ENCODE data around the gene TRIM40. TPM values are rescaled to one million over a fixed set of nuclear protein-coding genes. Genes with fewer than 3 reads are reported as not detected.

TRIM40 gene
- total RNA-seq, 5 donors from 2014 or later (not counting 1 experiment from before 2014, with no cell fraction given): not detected

DNA sequence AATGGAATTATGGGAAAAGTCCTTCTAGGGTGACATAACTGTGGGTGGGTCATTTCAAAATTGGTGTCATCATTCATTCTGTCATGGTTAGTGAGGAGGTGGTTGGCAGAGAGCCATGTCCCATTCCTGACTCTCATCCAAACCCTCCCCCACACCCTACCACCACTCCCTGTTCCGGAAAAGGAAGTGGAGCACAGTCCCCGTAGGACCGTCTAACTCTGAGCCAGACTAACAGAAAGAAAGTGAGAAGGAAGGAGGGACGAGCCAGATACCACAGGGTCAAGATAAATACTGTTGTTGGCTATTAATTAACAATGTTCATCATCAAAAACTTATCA, 20.3 kb downstream of the TRIM40 start:
- Mint-ChIP-seq H3K27me3 (peaks cover 32 to 37% of the 10 kb centered on the region in 2 donors), H3K9me3 (no peaks in the 10 kb centered on the region), H3K27ac (no peak overlapping the region), H3K4me3 (no peak overlapping the region), H3K36me3 (no peaks in the 10 kb centered on the region), H3K4me1 (peaks cover 0 to 4% (median 4%) of the 10 kb centered on the region in 3 donors)
- ChIA-PET CTCF (no interaction called here), POLR2A (no interaction called here)
- H3K27me3 ChIP-seq (replicated peaks in 1 of 2; ENCODE audit: control insufficient read depth in 2 of 2, extremely low read depth in 1 of 2, insufficient read depth in 2 of 2, low read length in 1 of 2): peaks cover 0 to 31% of the 10 kb centered on the region in 2 experiments
- H3K27ac ChIP-seq (ENCODE audit: low read length): no peak overlapping the region
- no peak overlapping the region for H3K4me3 ChIP-seq (ENCODE audit: control insufficient read depth in 1 of 2, extremely low read depth in 1 of 2, low read length in 1 of 2)
- no CpG with 5 or more reads among the region's 4 CpGs for WGBS (ENCODE audit: insufficient coverage)
- no peaks in the 10 kb centered on the region for H3K4me1 ChIP-seq (ENCODE audit: control insufficient read depth in 1 of 2, extremely low read depth in 1 of 2, insufficient read depth in 2 of 2, low read length in 2 of 2)
- ATAC-seq (replicated peaks in 1 of 4) (no peak), DNase-seq (no peak)
- no peaks in the 10 kb centered on the region for H3K9me3 ChIP-seq
- no peaks in the 10 kb centered on the region for H3K36me3 ChIP-seq (ENCODE audit: control insufficient read depth in 2 of 2, extremely low read depth in 1 of 2, insufficient read depth in 1 of 2, low read length in 1 of 2)

DNA sequence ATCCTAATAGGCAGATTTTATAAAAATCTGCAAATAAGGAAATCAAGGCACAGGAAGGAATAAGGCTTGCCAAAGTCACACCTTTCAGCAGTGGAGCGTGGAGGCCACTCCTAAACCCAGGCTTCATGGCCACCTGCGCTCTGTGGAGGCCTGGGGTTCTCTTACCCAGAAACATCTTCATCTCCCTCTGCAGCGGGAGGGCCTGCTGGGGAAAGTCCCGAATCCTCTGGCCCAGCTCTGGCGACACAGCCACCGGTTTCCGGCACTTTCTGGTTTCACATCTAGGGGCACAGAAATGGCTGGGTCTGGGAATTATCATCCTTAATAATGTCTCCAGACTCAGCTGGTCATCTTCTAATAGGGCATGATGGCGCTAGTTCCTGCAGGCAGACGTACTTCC, 20.8 kb downstream of the TRIM40 start:
- no peak overlapping the region for H3K4me3 Mint-ChIP-seq
- H3K9me3 Mint-ChIP-seq: no peaks in the 10 kb centered on the region
- Histone ChIP-seq H3K27me3 (replicated peaks in 1 of 2; ENCODE audit: control insufficient read depth in 2 of 2, extremely low read depth in 1 of 2, insufficient read depth in 2 of 2, low read length in 1 of 2) (peaks cover 0 to 31% of the 10 kb centered on the region in 2 experiments), H3K36me3 (ENCODE audit: control insufficient read depth in 2 of 2, extremely low read depth in 1 of 2, insufficient read depth in 1 of 2, low read length in 1 of 2) (no peaks in the 10 kb centered on the region), H3K4me3 (ENCODE audit: control insufficient read depth in 1 of 2, extremely low read depth in 1 of 2, low read length in 1 of 2) (no peak overlapping the region), H3K27ac (ENCODE audit: low read length) (no peak overlapping the region), H3K9me3 (no peaks in the 10 kb centered on the region), H3K4me1 (ENCODE audit: control insufficient read depth in 1 of 2, extremely low read depth in 1 of 2, insufficient read depth in 2 of 2, low read length in 2 of 2) (no peaks in the 10 kb centered on the region)
- DNase-seq (no peak), ATAC-seq (replicated peaks in 1 of 4) (no peak)
- no peaks in the 10 kb centered on the region for H3K36me3 Mint-ChIP-seq
- CTCF ChIA-PET: no interaction called here
- 77% methylated on average over 7 of the region's 9 CpGs for WGBS (ENCODE audit: insufficient coverage)
- H3K27ac Mint-ChIP-seq: no peak overlapping the region
- H3K4me1 Mint-ChIP-seq: peaks cover 0 to under 1% (median 0%) of the 10 kb centered on the region in 3 donors
- POLR2A ChIA-PET: no interaction called here
- H3K27me3 Mint-ChIP-seq: peaks cover 32 to 37% of the 10 kb centered on the region in 2 donors

DNA sequence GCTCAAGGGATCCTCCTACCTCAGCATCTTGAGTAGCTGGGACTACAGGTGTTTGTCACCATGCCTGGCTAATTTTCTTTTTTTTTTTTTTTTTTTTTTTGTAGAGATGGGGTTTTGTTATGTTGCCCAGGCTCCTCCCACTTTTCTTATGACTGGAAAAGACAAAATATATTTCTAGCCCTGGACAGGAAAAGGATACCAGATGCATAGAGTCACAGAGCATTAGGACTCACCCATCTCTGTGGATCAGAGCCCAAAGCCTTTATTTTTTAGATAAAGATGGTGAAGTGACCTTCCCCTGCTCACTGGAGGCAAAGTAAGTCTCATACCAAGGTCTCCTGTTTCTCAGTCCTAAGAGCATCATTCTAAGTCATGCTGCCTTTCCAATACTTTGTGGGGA, 21.6 kb downstream of the TRIM40 start:
- H3K36me3 Mint-ChIP-seq: no peaks in the 10 kb centered on the region
- CTCF ChIA-PET: no interaction called here

DNA sequence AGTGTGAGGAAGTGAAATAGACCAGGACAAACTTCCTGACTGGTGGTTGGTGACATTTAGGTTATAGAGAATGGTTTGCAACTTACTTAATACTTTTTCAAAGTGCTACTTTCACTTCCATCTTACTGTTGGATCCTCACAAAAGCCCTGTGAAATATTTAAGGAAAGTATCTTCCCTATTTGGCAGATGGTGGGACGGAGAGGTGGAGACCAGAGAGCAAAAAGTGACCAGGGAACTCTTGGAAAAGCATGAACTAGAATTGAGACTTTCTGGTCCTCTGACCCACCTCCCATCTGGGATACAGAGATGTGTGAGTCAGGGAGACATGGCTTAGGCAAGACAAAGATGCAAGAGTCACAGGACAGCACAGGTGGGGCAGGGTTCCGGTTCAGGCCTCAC, 22.1 kb downstream of the TRIM40 start:
- no peaks in the 10 kb centered on the region for H3K9me3 Mint-ChIP-seq
- H3K4me1 Mint-ChIP-seq: peaks cover 0 to 5% (median 5%) of the 10 kb centered on the region in 3 donors
- no peak for DNase-seq
- Histone ChIP-seq H3K27ac (ENCODE audit: low read length) (no peak overlapping the region), H3K4me1 (ENCODE audit: control insufficient read depth in 1 of 2, extremely low read depth in 1 of 2, insufficient read depth in 2 of 2, low read length in 2 of 2) (peaks cover 0 to 2% of the 10 kb centered on the region in 2 experiments), H3K36me3 (ENCODE audit: control insufficient read depth in 2 of 2, extremely low read depth in 1 of 2, insufficient read depth in 1 of 2, low read length in 1 of 2) (no peaks in the 10 kb centered on the region), H3K4me3 (ENCODE audit: control insufficient read depth in 1 of 2, extremely low read depth in 1 of 2, low read length in 1 of 2) (no peak overlapping the region), H3K9me3 (no peaks in the 10 kb centered on the region), H3K27me3 (replicated peaks in 1 of 2; ENCODE audit: control insufficient read depth in 2 of 2, extremely low read depth in 1 of 2, insufficient read depth in 2 of 2, low read length in 1 of 2) (peaks cover 0 to 31% of the 10 kb centered on the region in 2 experiments)
- CTCF ChIA-PET: no interaction called here
- H3K27ac Mint-ChIP-seq: no peak overlapping the region
- H3K36me3 Mint-ChIP-seq: no peaks in the 10 kb centered on the region
- no peak for ATAC-seq (replicated peaks in 1 of 4)
- POLR2A ChIA-PET: no interaction called here
- H3K27me3 Mint-ChIP-seq: peaks cover 34 to 36% of the 10 kb centered on the region in 2 donors
- WGBS (ENCODE audit: insufficient coverage): no CpG with 5 or more reads among the region's 2 CpGs
- H3K4me3 Mint-ChIP-seq: no peak overlapping the region

More for the DNA sequence above, 21.6 kb downstream of the TRIM40 start:
- no peak for ATAC-seq (replicated peaks in 1 of 4)
- no peaks in the 10 kb centered on the region for H3K9me3 Mint-ChIP-seq
- no peak overlapping the region for H3K4me3 Mint-ChIP-seq
- Histone ChIP-seq H3K27me3 (replicated peaks in 1 of 2; ENCODE audit: control insufficient read depth in 2 of 2, extremely low read depth in 1 of 2, insufficient read depth in 2 of 2, low read length in 1 of 2) (peaks cover 0 to 31% of the 10 kb centered on the region in 2 experiments), H3K4me1 (ENCODE audit: control insufficient read depth in 1 of 2, extremely low read depth in 1 of 2, insufficient read depth in 2 of 2, low read length in 2 of 2) (no peaks in the 10 kb centered on the region), H3K4me3 (ENCODE audit: control insufficient read depth in 1 of 2, extremely low read depth in 1 of 2, low read length in 1 of 2) (no peak overlapping the region), H3K9me3 (no peaks in the 10 kb centered on the region), H3K27ac (ENCODE audit: low read length) (no peak overlapping the region), H3K36me3 (ENCODE audit: control insufficient read depth in 2 of 2, extremely low read depth in 1 of 2, insufficient read depth in 1 of 2, low read length in 1 of 2) (no peaks in the 10 kb centered on the region)
- POLR2A ChIA-PET: no interaction called here
- DNase-seq: no peak
- H3K27me3 Mint-ChIP-seq: peaks cover 34 to 37% of the 10 kb centered on the region in 2 donors
- H3K4me1 Mint-ChIP-seq: peaks cover 0 to 4% (median 3%) of the 10 kb centered on the region in 3 donors
- no peak overlapping the region for H3K27ac Mint-ChIP-seq

DNA sequence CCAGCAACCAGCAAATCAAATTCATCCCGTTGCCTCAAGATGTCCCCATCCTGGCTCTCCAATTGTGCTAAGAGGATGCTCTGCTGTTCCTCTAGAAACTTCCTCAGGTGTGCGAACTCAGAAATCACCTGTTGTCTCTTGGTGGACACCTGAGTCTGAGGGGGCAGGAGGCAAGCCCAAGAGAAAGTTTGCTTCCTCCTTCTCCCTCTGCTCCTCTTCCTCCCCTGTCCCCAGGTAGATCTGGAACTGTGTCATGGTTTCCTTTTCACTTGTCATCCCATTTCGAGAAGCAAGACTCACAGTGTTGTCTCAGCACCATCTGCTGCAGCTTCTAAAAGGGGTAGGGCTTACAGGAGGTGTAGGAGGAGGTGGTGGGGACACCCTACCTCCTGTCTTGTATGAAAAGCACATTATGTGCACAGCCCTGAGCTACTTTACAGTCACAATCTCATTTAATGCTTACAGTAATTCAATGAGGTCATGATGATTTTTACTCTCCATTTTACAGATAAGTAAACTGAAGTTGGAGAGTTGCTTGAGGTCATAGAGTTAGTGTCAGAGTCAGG, 22.6 kb downstream of the TRIM40 start:
- Mint-ChIP-seq H3K4me3 (no peak overlapping the region), H3K27ac (no peak overlapping the region), H3K27me3 (peaks cover 29 to 31% of the 10 kb centered on the region in 2 donors), H3K4me1 (peaks cover 5 to 10% (median 10%) of the 10 kb centered on the region in 3 donors), H3K36me3 (no peaks in the 10 kb centered on the region), H3K9me3 (no peaks in the 10 kb centered on the region)
- H3K4me3 ChIP-seq (ENCODE audit: control insufficient read depth in 1 of 2, extremely low read depth in 1 of 2, low read length in 1 of 2): no peak overlapping the region
- H3K4me1 ChIP-seq (ENCODE audit: control insufficient read depth in 1 of 2, extremely low read depth in 1 of 2, insufficient read depth in 2 of 2, low read length in 2 of 2): peaks cover 0 to 8% of the 10 kb centered on the region in 2 experiments
- no peaks in the 10 kb centered on the region for H3K9me3 ChIP-seq
- no peak overlapping the region for H3K27ac ChIP-seq (ENCODE audit: low read length)
- peaks cover 0 to 33% of the 10 kb centered on the region in 2 experiments for H3K27me3 ChIP-seq (replicated peaks in 1 of 2; ENCODE audit: control insufficient read depth in 2 of 2, extremely low read depth in 1 of 2, insufficient read depth in 2 of 2, low read length in 1 of 2)
- WGBS (ENCODE audit: insufficient coverage): no CpG with 5 or more reads among the region's 3 CpGs
- ChIA-PET POLR2A (interaction anchor here in 1 of 2 donors (0.5 kb wide), 1 partner anchor 34 kb away, joined by 3 read pairs; no protein-coding TSS in a partner anchor), CTCF (no interaction called here)
- no peak for ATAC-seq (replicated peaks in 1 of 4)
- no peaks in the 10 kb centered on the region for H3K36me3 ChIP-seq (ENCODE audit: control insufficient read depth in 2 of 2, extremely low read depth in 1 of 2, insufficient read depth in 1 of 2, low read length in 1 of 2)
- no peak for DNase-seq

DNA sequence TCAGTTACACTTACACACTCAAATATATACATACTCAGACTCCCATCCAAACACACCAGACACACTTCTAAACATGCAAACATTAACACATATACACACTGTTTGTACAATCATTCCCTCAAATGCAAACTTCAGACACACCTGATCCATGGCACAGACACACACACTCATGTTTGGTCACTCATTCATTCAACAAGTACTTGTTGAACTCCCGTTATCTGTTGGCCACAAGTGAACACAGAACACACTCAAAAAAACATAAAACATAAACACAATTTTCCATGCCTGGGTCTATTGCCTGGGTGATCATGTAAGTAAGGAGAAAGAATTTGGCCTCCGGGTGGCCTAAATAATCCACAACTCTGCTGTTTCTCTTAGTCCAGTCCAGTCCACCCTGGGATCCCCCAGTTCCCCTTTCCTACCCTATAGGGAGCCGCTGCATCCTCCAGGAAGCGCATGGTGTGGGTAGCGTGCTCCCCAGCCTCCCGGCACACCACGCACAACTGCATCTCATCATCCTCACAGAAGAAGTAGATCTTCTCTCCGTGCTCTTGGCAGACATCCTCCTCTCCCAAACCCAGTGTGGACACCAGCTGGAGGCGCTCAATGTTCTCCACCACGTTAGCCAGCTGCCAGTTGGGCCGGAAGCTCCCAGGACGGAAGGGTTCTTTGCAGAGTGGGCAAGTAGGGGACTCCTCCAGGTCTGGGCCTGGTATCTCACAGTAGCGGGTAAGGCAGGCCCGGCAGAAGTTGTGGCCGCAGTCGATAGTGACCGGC, 24.3 kb downstream of the TRIM40 start:
- Histone ChIP-seq H3K27me3 (replicated peaks in 1 of 2; ENCODE audit: control insufficient read depth in 2 of 2, extremely low read depth in 1 of 2, insufficient read depth in 2 of 2, low read length in 1 of 2) (peaks cover 0 to 29% of the 10 kb centered on the region in 2 experiments), H3K27ac (ENCODE audit: low read length) (no peak overlapping the region), H3K4me1 (ENCODE audit: control insufficient read depth in 1 of 2, extremely low read depth in 1 of 2, insufficient read depth in 2 of 2, low read length in 2 of 2) (peaks cover 0 to 8% of the 10 kb centered on the region in 2 experiments), H3K9me3 (no peaks in the 10 kb centered on the region), H3K4me3 (ENCODE audit: control insufficient read depth in 1 of 2, extremely low read depth in 1 of 2, low read length in 1 of 2) (no peak overlapping the region), H3K36me3 (ENCODE audit: control insufficient read depth in 2 of 2, extremely low read depth in 1 of 2, insufficient read depth in 1 of 2, low read length in 1 of 2) (no peaks in the 10 kb centered on the region)
- H3K9me3 Mint-ChIP-seq: no peaks in the 10 kb centered on the region
- CTCF ChIA-PET: interaction anchor here in 1 of 2 donors (0.6 kb wide), 1 partner anchor 15 kb away, joined by 3 read pairs; no protein-coding TSS in a partner anchor
- DNase-seq: no peak
- peaks cover 22 to 27% of the 10 kb centered on the region in 2 donors for H3K27me3 Mint-ChIP-seq
- POLR2A ChIA-PET: no interaction called here
- no peak for ATAC-seq (replicated peaks in 1 of 4)
- peaks cover 7 to 10% (median 10%) of the 10 kb centered on the region in 3 donors for H3K4me1 Mint-ChIP-seq
- 93% methylated on average over 15 of the region's 17 CpGs for WGBS (ENCODE audit: insufficient coverage)
- H3K4me3 Mint-ChIP-seq: no peak overlapping the region
- H3K27ac Mint-ChIP-seq: no peak overlapping the region
- H3K36me3 Mint-ChIP-seq: no peaks in the 10 kb centered on the region

Measured in T-cell (primary cell).